ENCODE results near the gene RPLP1. TPM values are rescaled to one million over a fixed set of nuclear protein-coding genes. Genes with fewer than 3 reads are reported as not detected.

RPLP1 gene
- total RNA-seq, 1 experiment from 2014 or later = 1,613 TPM

GRCh38 chr15:69472562-69472961, 19.9 kb downstream of the RPLP1 start:
- intact Hi-C loops (cut with micrococcal nuclease; ENCODE audit: unreplicated experiment) = loop anchor here (10.0 kb wide), 1 partner anchor 592 kb away; no protein-coding TSS in a partner anchor
- BruUV-seq (replicated peaks) = no TSS peak
- H3K4me1 ChIP-seq (ENCODE audit: insufficient read depth, low read length, poor library complexity, severe bottlenecking) = no peaks in the 10 kb centered on the region
- no peak for DNase-seq (ENCODE audit: low spot score)
- ChIA-PET CTCF (no interaction called here), POLR2A (ENCODE audit: low non-redundant PET) (interaction anchor here (0.6 kb wide), 1 partner anchor 68 kb away, joined by 5 read pairs; no protein-coding TSS in a partner anchor)
- no peaks in the 10 kb centered on the region for H3K9me3 ChIP-seq (ENCODE audit: low read depth, low read length, poor library complexity, severe bottlenecking)
- no peak overlapping the region for H3K4me3 ChIP-seq (ENCODE audit: low read depth, low read length, poor library complexity, severe bottlenecking)
- TF ChIP-seq EZH2 (IDR thresholded peaks at IDR 0.05; ENCODE audit: borderline replicate concordance, low read depth, low read length, poor library complexity, severe bottlenecking) = no peak
- no peak for TF ChIP-seq CTCF (conservative IDR thresholded peaks at IDR 0.05; ENCODE audit: low read depth, low read length)
- H3K27ac ChIP-seq (ENCODE audit: low read depth, low read length, poor library complexity, severe bottlenecking) = no peak overlapping the region
- no peaks in the 10 kb centered on the region for H3K27me3 ChIP-seq (replicated peaks; ENCODE audit: insufficient read depth, low read depth, low read length, poor library complexity)
- no peaks in the 10 kb centered on the region for H3K36me3 ChIP-seq (ENCODE audit: insufficient read depth, low read length, poor library complexity, severe bottlenecking)

GRCh38 chr15:69474291-69474690, 21.7 kb downstream of the RPLP1 start:
- BruUV-seq (replicated peaks) = no TSS peak
- no peak overlapping the region for H3K27ac ChIP-seq (ENCODE audit: low read depth, low read length, poor library complexity, severe bottlenecking)
- DNase-seq (ENCODE audit: low spot score) = no peak
- intact Hi-C loops (cut with micrococcal nuclease; ENCODE audit: unreplicated experiment) = loop anchor here (10.0 kb wide), 1 partner anchor 591 kb away; no protein-coding TSS in a partner anchor
- H3K36me3 ChIP-seq (ENCODE audit: insufficient read depth, low read length, poor library complexity, severe bottlenecking) = no peaks in the 10 kb centered on the region
- CTCF ChIA-PET = interaction anchor here (0.7 kb wide), 1 partner anchor 125 kb away, joined by 3 read pairs; no protein-coding TSS in a partner anchor
- no peaks in the 10 kb centered on the region for H3K4me1 ChIP-seq (ENCODE audit: insufficient read depth, low read length, poor library complexity, severe bottlenecking)
- no peak overlapping the region for H3K4me3 ChIP-seq (ENCODE audit: low read depth, low read length, poor library complexity, severe bottlenecking)
- no peaks in the 10 kb centered on the region for H3K9me3 ChIP-seq (ENCODE audit: low read depth, low read length, poor library complexity, severe bottlenecking)
- no peaks in the 10 kb centered on the region for H3K27me3 ChIP-seq (replicated peaks; ENCODE audit: insufficient read depth, low read depth, low read length, poor library complexity)
- TF ChIP-seq CTCF (conservative IDR thresholded peaks at IDR 0.05; ENCODE audit: low read depth, low read length) (no peak), EZH2 (IDR thresholded peaks at IDR 0.05; ENCODE audit: borderline replicate concordance, low read depth, low read length, poor library complexity, severe bottlenecking) (no peak)
- POLR2A ChIA-PET (ENCODE audit: low non-redundant PET) = interaction anchor here (0.6 kb wide), 1 partner anchor 569 kb away, joined by 3 read pairs; no protein-coding TSS in a partner anchor

- no peak overlapping the region for H3K4me3 ChIP-seq (ENCODE audit: low read depth, low read length, poor library complexity, severe bottlenecking)
- H3K36me3 ChIP-seq (ENCODE audit: insufficient read depth, low read length, poor library complexity, severe bottlenecking) = no peaks in the 10 kb centered on the region
- no peaks in the 10 kb centered on the region for H3K9me3 ChIP-seq (ENCODE audit: low read depth, low read length, poor library complexity, severe bottlenecking)
- DNase-seq (ENCODE audit: low spot score) = no peak
- H3K27ac ChIP-seq (ENCODE audit: low read depth, low read length, poor library complexity, severe bottlenecking) = no peak overlapping the region
- H3K4me1 ChIP-seq (ENCODE audit: insufficient read depth, low read length, poor library complexity, severe bottlenecking) = no peaks in the 10 kb centered on the region
- no peak for TF ChIP-seq CTCF (conservative IDR thresholded peaks at IDR 0.05; ENCODE audit: low read depth, low read length)
- H3K27me3 ChIP-seq (replicated peaks; ENCODE audit: insufficient read depth, low read depth, low read length, poor library complexity) = no peaks in the 10 kb centered on the region
- ChIA-PET CTCF (no interaction called here), POLR2A (ENCODE audit: low non-redundant PET) (no interaction called here)
- intact Hi-C loops (cut with micrococcal nuclease; ENCODE audit: unreplicated experiment) = loop anchor here (5.0 to 10.0 kb wide), 4 partner anchors 252 to 1012 kb away; no protein-coding TSS in a partner anchor
- BruUV-seq (replicated peaks) = no TSS peak
Measured at GRCh38 chr15:69474846-69475455, 22.3 kb downstream of the RPLP1 start.
